Cerebellar nuclear complex (tissue), 1 donor: Measurements from ENCODE around the gene KRT20.
"Not testable (repeated sequence)": the region's sequence is repeated elsewhere in the genome, so short reads cannot be mapped to it uniquely, and the experiment has no call there.

ENCODE experiments used
- DNase-seq, 2 experiments: peaks; one replicate each; lab custom pipeline; 2025; lab: John Stamatoyannopoulos, UW

Gene KRT20

GRCh38 chr17:40900809-40901356, 15.8 kb upstream of the KRT20 start:
- no peak for DNase-seq

- no peak for DNase-seq
Measured at GRCh38 chr17:40896916-40897455, 11.9 kb upstream of the KRT20 start.

GRCh38 chr17:40895106-40895730, 10.2 kb upstream of the KRT20 start:
- no peak for DNase-seq

- no peak for DNase-seq
Measured at GRCh38 chr17:40888196-40888720, 3.2 kb upstream of the KRT20 start.

- DNase-seq: no peak
Measured at GRCh38 chr17:40886090-40886489, 1.0 kb upstream of the KRT20 start.

- DNase-seq: no peak
Measured at GRCh38 chr17:40883626-40884334, 1.3 kb downstream of the KRT20 start.

GRCh38 chr17:40883031-40883430, 2.0 kb downstream of the KRT20 start:
- no peak for DNase-seq

- DNase-seq: no peak
Measured at GRCh38 chr17:40879026-40879425, 6.0 kb downstream of the KRT20 start.

GRCh38 chr17:40878044-40878443, 7.0 kb downstream of the KRT20 start:
- no peak for DNase-seq

GRCh38 chr17:40873801-40874200, 11.2 kb downstream of the KRT20 start:
- DNase-seq: no peak

- no peak for DNase-seq
Measured at GRCh38 chr17:40873255-40873654, 11.8 kb downstream of the KRT20 start.

GRCh38 chr17:40872416-40872815, 12.6 kb downstream of the KRT20 start:
- DNase-seq: no peak

- DNase-seq: no peak
Measured at GRCh38 chr17:40871316-40871715, 13.7 kb downstream of the KRT20 start.

GRCh38 chr17:40870136-40870535, 14.9 kb downstream of the KRT20 start:
- no peak for DNase-seq

GRCh38 chr17:40866838-40867237, 18.2 kb downstream of the KRT20 start, which contains the start of gene KRT12:
Gene KRT12 (minus strand): TSS chr17:40867223. CDS start chr17:40867186, 37 bp downstream.
- DNase-seq: no peak

GRCh38 chr17:40864661-40865390, 20.2 kb downstream of the KRT20 start:
- DNase-seq: no peak

GRCh38 chr17:40862985-40863733, 21.9 kb downstream of the KRT20 start:
- no peak for DNase-seq

GRCh38 chr17:40859536-40859935, 25.5 kb downstream of the KRT20 start:
- no peak for DNase-seq

- not testable (repeated sequence) for DNase-seq
Measured at GRCh38 chr17:40858667-40859066, 26.4 kb downstream of the KRT20 start.

GRCh38 chr17:40857535-40857934, 27.5 kb downstream of the KRT20 start:
- no peak for DNase-seq

GRCh38 chr17:40854175-40854814, 30.7 kb downstream of the KRT20 start:
- no peak for DNase-seq
